ENCODE results near the gene TMEM151A. TPM values are rescaled to one million over a fixed set of nuclear protein-coding genes. Genes with fewer than 3 reads are reported as not detected.

Gene TMEM151A
- total RNA-seq, 1 donor from 2014 or later: not detected

DNA sequence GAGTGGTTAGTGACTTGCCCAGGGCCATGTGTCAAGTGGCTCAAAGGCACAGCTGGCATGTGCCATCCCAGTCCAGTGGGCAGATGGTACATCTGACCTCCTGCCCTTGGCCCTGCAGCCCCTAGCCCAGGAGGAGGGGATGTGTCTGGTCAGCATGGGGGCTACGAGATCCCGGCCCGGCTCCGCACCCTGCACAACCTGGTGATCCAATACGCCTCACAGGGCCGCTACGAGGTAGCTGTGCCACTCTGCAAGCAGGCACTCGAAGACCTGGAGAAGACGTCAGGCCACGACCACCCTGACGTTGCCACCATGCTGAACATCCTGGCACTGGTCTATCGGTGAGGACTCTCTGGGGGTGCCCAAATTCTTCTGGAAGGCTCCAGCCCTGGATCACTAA lies 29.0 kb upstream of the TMEM151A start:
- Mint-ChIP-seq H3K4me1 (peaks cover 18% of the 10 kb centered on the region), H3K27me3 (ENCODE audit: insufficient read depth, low read depth) (peaks cover 7% of the 10 kb centered on the region), H3K36me3 (peaks cover 25% of the 10 kb centered on the region), H3K27ac (no peak overlapping the region), H3K9me3 (no peaks in the 10 kb centered on the region), H3K4me3 (no peak overlapping the region)
- H3F3A ChIP-seq (ENCODE audit: low read depth): peaks cover 25% of the 10 kb centered on the region
- no peak overlapping the region for H3K4me2 ChIP-seq
- H3K4me1 ChIP-seq: peaks cover 13% of the 10 kb centered on the region
- H3K9ac ChIP-seq: no peak overlapping the region
- no peak for TF ChIP-seq EZH2 (IDR thresholded peaks at IDR 0.05)
- TF ChIP-seq, protein P1, sequence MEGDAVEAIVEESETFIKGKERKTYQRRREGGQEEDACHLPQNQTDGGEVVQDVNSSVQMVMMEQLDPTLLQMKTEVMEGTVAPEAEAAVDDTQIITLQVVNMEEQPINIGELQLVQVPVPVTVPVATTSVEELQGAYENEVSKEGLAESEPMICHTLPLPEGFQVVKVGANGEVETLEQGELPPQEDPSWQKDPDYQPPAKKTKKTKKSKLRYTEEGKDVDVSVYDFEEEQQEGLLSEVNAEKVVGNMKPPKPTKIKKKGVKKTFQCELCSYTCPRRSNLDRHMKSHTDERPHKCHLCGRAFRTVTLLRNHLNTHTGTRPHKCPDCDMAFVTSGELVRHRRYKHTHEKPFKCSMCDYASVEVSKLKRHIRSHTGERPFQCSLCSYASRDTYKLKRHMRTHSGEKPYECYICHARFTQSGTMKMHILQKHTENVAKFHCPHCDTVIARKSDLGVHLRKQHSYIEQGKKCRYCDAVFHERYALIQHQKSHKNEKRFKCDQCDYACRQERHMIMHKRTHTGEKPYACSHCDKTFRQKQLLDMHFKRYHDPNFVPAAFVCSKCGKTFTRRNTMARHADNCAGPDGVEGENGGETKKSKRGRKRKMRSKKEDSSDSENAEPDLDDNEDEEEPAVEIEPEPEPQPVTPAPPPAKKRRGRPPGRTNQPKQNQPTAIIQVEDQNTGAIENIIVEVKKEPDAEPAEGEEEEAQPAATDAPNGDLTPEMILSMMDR (IDR thresholded peaks at IDR 0.05): no peak
- no peak for TF ChIP-seq EZH2phosphoT487 (IDR thresholded peaks at IDR 0.05)
- DNase-seq (ENCODE audit: low spot score): no peak
- H3K36me3 ChIP-seq: peaks cover 4% of the 10 kb centered on the region
- H3K27ac ChIP-seq: no peak overlapping the region
- H3K4me3 ChIP-seq: no peak overlapping the region
- peaks cover 53% of the 10 kb centered on the region for H4K20me1 ChIP-seq (ENCODE audit: low read depth)
- H3K79me2 ChIP-seq (ENCODE audit: low read depth): peaks cover 17% of the 10 kb centered on the region
- H2AFZ ChIP-seq (replicated peaks): no peak overlapping the region
- no peaks in the 10 kb centered on the region for H3K9me3 ChIP-seq (ENCODE audit: low read depth)
- H3K27me3 ChIP-seq: no peaks in the 10 kb centered on the region

DNA sequence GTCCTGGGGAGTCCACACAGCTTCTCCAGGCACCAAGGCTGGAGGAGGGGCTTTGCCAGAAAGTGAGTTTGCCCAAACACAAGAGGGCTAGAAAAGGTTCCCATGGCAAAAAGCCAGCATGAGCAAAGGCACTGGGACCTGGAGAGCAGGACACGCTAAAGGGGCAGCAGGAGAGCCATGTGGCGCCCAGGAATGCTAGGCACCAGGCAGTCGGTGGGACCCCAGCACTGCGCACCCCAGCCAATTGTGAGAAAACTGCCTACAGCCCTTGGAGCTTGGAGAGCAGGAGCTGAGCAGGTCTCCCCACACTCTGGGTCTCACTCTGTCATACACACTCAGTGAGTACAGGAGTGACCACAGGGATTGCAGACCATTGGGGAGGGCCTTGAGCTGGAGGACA lies 28.5 kb upstream of the TMEM151A start:
- no peak overlapping the region for H3K27ac ChIP-seq
- Mint-ChIP-seq H3K27me3 (ENCODE audit: insufficient read depth, low read depth) (peaks cover 11% of the 10 kb centered on the region), H3K36me3 (peaks cover 25% of the 10 kb centered on the region), H3K4me1 (peaks cover 18% of the 10 kb centered on the region), H3K4me3 (no peak overlapping the region), H3K27ac (no peak overlapping the region), H3K9me3 (no peaks in the 10 kb centered on the region)
- peaks cover 17% of the 10 kb centered on the region for H3K79me2 ChIP-seq (ENCODE audit: low read depth)
- no peak overlapping the region for H3K9ac ChIP-seq
- H3K4me1 ChIP-seq: peaks cover 13% of the 10 kb centered on the region
- no peaks in the 10 kb centered on the region for H3K9me3 ChIP-seq (ENCODE audit: low read depth)
- peaks cover 25% of the 10 kb centered on the region for H3F3A ChIP-seq (ENCODE audit: low read depth)
- no peak overlapping the region for H3K4me3 ChIP-seq
- TF ChIP-seq EZH2phosphoT487 (IDR thresholded peaks at IDR 0.05) (no peak), EZH2 (IDR thresholded peaks at IDR 0.05) (no peak)
- TF ChIP-seq, protein P1 (IDR thresholded peaks at IDR 0.05): no peak
- peaks cover 4% of the 10 kb centered on the region for H3K36me3 ChIP-seq
- H3K4me2 ChIP-seq: no peak overlapping the region
- no peaks in the 10 kb centered on the region for H3K27me3 ChIP-seq
- peaks cover 48% of the 10 kb centered on the region for H4K20me1 ChIP-seq (ENCODE audit: low read depth)
- DNase-seq (ENCODE audit: low spot score): no peak
- H2AFZ ChIP-seq (replicated peaks): no peak overlapping the region

DNA sequence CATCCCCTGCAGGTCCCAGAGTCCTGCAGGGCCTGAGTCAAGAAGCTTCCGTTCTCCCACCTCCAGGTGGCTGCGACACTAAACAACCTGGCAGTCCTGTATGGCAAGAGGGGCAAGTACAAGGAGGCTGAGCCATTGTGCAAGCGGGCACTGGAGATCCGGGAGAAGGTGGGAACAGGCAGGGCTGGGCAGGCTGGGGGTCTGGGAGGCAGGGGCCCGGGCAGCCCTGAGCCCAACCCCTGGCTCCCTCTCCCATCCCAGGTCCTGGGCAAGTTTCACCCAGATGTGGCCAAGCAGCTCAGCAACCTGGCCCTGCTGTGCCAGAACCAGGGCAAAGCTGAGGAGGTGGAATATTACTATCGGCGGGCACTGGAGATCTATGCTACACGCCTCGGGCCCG lies 27.9 kb upstream of the TMEM151A start:
- Mint-ChIP-seq H3K27me3 (ENCODE audit: insufficient read depth, low read depth) (peaks cover 14% of the 10 kb centered on the region), H3K9me3 (no peaks in the 10 kb centered on the region), H3K27ac (no peak overlapping the region), H3K4me3 (no peak overlapping the region), H3K4me1 (peaks cover 15% of the 10 kb centered on the region), H3K36me3 (peaks cover 24% of the 10 kb centered on the region)
- Histone ChIP-seq H2AFZ (replicated peaks) (no peak overlapping the region), H3K36me3 (peaks cover 4% of the 10 kb centered on the region), H3K4me3 (no peak overlapping the region), H3K9ac (no peak overlapping the region), H3K4me1 (peaks cover 9% of the 10 kb centered on the region), H3K27me3 (no peaks in the 10 kb centered on the region), H3K9me3 (ENCODE audit: low read depth) (no peaks in the 10 kb centered on the region), H3K4me2 (no peak overlapping the region), H3F3A (ENCODE audit: low read depth) (peaks cover 24% of the 10 kb centered on the region), H4K20me1 (ENCODE audit: low read depth) (peaks cover 43% of the 10 kb centered on the region), H3K79me2 (ENCODE audit: low read depth) (peaks cover 13% of the 10 kb centered on the region), H3K27ac (no peak overlapping the region)
- no peak for DNase-seq (ENCODE audit: low spot score)
- TF ChIP-seq, protein P1 (IDR thresholded peaks at IDR 0.05): no peak
- TF ChIP-seq EZH2phosphoT487 (IDR thresholded peaks at IDR 0.05) (no peak), EZH2 (IDR thresholded peaks at IDR 0.05) (no peak)

All from neural progenitor cell (in vitro differentiated cells).